ENCODE results near the gene ZNF516.

ZNF516 gene

GRCh38 chr18:76364282-76365259 is 130.5 kb downstream of the ZNF516 start:
- no peak for DNase-seq (ENCODE audit: low read depth, low spot score)

- no peak for DNase-seq (ENCODE audit: low read depth, low spot score)
Observed at GRCh38 chr18:76363436-76364120, 131.5 kb downstream of the ZNF516 start.

GRCh38 chr18:76362676-76363075 is 132.4 kb downstream of the ZNF516 start:
- no peak for DNase-seq (ENCODE audit: low read depth, low spot score)

- no peak for DNase-seq (ENCODE audit: low read depth, low spot score)
Observed at GRCh38 chr18:76361219-76361618, 133.8 kb downstream of the ZNF516 start.

GRCh38 chr18:76359909-76360308 is 135.1 kb downstream of the ZNF516 start:
- DNase-seq (ENCODE audit: low read depth, low spot score): no peak

GRCh38 chr18:76358774-76359173 is 136.3 kb downstream of the ZNF516 start:
- DNase-seq (ENCODE audit: low read depth, low spot score): no peak

GRCh38 chr18:76357585-76358260 is 137.3 kb downstream of the ZNF516 start:
- DNase-seq (ENCODE audit: low read depth, low spot score): no peak

- DNase-seq (ENCODE audit: low read depth, low spot score): no peak
Observed at GRCh38 chr18:76357174-76357573, 137.9 kb downstream of the ZNF516 start.

GRCh38 chr18:76356666-76357065 is 138.4 kb downstream of the ZNF516 start:
- no peak for DNase-seq (ENCODE audit: low read depth, low spot score)

- no peak for DNase-seq (ENCODE audit: low read depth, low spot score)
Observed at GRCh38 chr18:76354348-76354747, 140.7 kb downstream of the ZNF516 start.

GRCh38 chr18:76353500-76353899 is 141.5 kb downstream of the ZNF516 start:
- DNase-seq (ENCODE audit: low read depth, low spot score): no peak

GRCh38 chr18:76353046-76353445 is 142.0 kb downstream of the ZNF516 start:
- DNase-seq (ENCODE audit: low read depth, low spot score): no peak

GRCh38 chr18:76351961-76352581 is 143.0 kb downstream of the ZNF516 start:
- DNase-seq (ENCODE audit: low read depth, low spot score): no peak

- no peak for DNase-seq (ENCODE audit: low read depth, low spot score)
Observed at GRCh38 chr18:76350134-76351025, 144.7 kb downstream of the ZNF516 start.

- DNase-seq (ENCODE audit: low read depth, low spot score): no peak
Observed at GRCh38 chr18:76349067-76349715, 145.9 kb downstream of the ZNF516 start.

- no peak for DNase-seq (ENCODE audit: low read depth, low spot score)
Observed at GRCh38 chr18:76348267-76349066, 146.6 kb downstream of the ZNF516 start.

GRCh38 chr18:76347341-76347740 is 147.7 kb downstream of the ZNF516 start:
- DNase-seq (ENCODE audit: low read depth, low spot score): no peak

GRCh38 chr18:76346490-76347130 is 148.4 kb downstream of the ZNF516 start:
- no peak for DNase-seq (ENCODE audit: low read depth, low spot score)

- DNase-seq (ENCODE audit: low read depth, low spot score): no peak
Observed at GRCh38 chr18:76345901-76346300, 149.1 kb downstream of the ZNF516 start.
